Kidney (tissue), 14 donors: ENCODE measurements around the gene DPH6. TPM values are rescaled to one million over a fixed set of nuclear protein-coding genes. Genes with fewer than 3 reads are reported as not detected.
A peak's percentile ranks its signal among the peaks of the same experiment; 100 is the strongest.

Experiments used
- DNase-seq, 5 donors: peaks; one replicate each; pipeline ENCODE4 v3.0.0-alpha.2; 2013 to 2020
- FAIRE-seq: peaks from 2 replicates; lab custom pipeline; 2012; peaks lifted over from hg19 to GRCh38; lab: Jason Lieb, UNC
- H3K27ac ChIP-seq, 2 donors: one replicate each; pipeline ENCODE4 v1.7.0; 2013; ENCODE audit warnings: low read depth in 2 of 2, low read length in 2 of 2, inconsistent platforms in 1 of 2
- H3K27me3 ChIP-seq: one replicate; pipeline ENCODE4 v1.7.1; 2013; ENCODE audit warnings: low read length, inconsistent platforms; ENCODE audit not compliant: control insufficient read depth, insufficient read depth
- H3K36me3 ChIP-seq, 3 donors: one replicate each; pipeline versions ENCODE4 v1.7.0 to v1.7.1; 2013; ENCODE audit warnings: low read length in 3 of 3, control low read depth in 1 of 3, inconsistent platforms in 1 of 3; ENCODE audit not compliant: insufficient read depth in 3 of 3, control insufficient read depth in 2 of 3
- H3K4me1 ChIP-seq, 3 donors: one replicate each; pipeline versions ENCODE4 v1.7.0 to v1.7.1; 2013; ENCODE audit warnings: low read length in 3 of 3, inconsistent platforms in 1 of 3, low read depth in 1 of 3; ENCODE audit not compliant: control insufficient read depth in 2 of 3, insufficient read depth in 2 of 3
- H3K4me3 ChIP-seq, 3 donors: one replicate each; pipeline versions ENCODE4 v1.7.0 to v1.8.1; 2013; ENCODE audit warnings: low read length in 3 of 3, control low read depth in 1 of 3, inconsistent platforms in 1 of 3
- H3K9ac ChIP-seq, 3 donors: one replicate each; pipeline versions ENCODE4 v1.7.0 to v1.7.1; 2013; ENCODE audit warnings: low read length in 3 of 3, control low read depth in 1 of 3, inconsistent platforms in 1 of 3
- H3K9me3 ChIP-seq, 3 donors: one replicate each; pipeline versions ENCODE4 v1.7.0 to v1.7.1; 2013; ENCODE audit warnings: low read length in 3 of 3, control low read depth in 1 of 3, inconsistent platforms in 1 of 3; ENCODE audit not compliant: control insufficient read depth in 2 of 3, insufficient read depth in 1 of 3
- intact Hi-C: fragments of 100-400 bp; cut with DNase I; formaldehyde crosslinking; loops from one replicate; pipeline ENCODE4 v1.11.1; 2022
- polyA plus RNA-seq: library from polyadenylated mRNA; stranded (reverse); fragments of 350-450 nt; fragmentation: Illumina TruSeq; extraction: RNeasy Lipid Tissue Mini Kit (QIAGEN cat#74804); gene quantifications from one replicate; pipeline ENCODE4 v1.2.3, GENCODE V29; 2014; ENCODE audit warnings: low read depth, low replicate concordance; ENCODE audit not compliant: insufficient read depth
- total RNA-seq: library from RNA; stranded (reverse); fragmentation: NEBNext Ultra II Directional; extraction: Animal tissue kit (Norgen Biotek cat#: 25700); gene quantifications from one replicate; pipeline ENCODE4 v1.2.1, GENCODE V29; 2021
- TF ChIP-seq, protein P1 (sequence below): IDR thresholded peaks from 3 replicates; pipeline ENCODE4 v1.5.1; 2012; ENCODE audit warnings: mild to moderate bottlenecking, moderate library complexity, borderline replicate concordance; ENCODE audit not compliant: insufficient read depth; ENCODE audit errors: extremely low read depth
- donor health status: control.
- donor health status: control.
- donor health status: control.
- donor health status: control.
- donor health status: control.
- donor health status: DM: yes; HTN: yes; CAD: no.
- donor health status: Normal renal cell carcinoma (clear cell type).

Gene DPH6
- total and polyA plus RNA-seq, 2 donors from 2014 or later = 10.1 to 29.8 TPM

DNA sequence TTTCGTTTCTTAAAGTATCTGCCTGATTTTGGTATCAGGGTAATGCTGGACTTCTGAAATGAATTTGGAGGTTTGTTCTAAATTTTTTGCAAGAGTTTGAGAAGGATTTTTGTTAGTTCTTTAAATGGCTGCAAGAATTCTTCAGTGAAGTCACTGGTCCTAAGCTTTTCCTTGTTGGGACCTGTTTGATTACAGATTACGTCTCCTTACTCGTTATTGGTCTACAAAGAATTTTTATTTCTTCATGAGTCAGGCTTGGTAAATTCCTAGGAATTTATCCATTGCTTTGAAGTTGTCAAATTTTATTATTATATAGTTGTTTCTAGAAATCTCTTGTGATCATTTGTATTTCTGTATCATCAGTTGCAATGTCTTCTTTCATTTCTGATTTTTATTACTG lies 196.0 kb downstream of the DPH6 start:
- H3K9ac ChIP-seq = no peak overlapping the region
- FAIRE-seq = no peak
- no peaks in the 10 kb centered on the region for H3K36me3 ChIP-seq
- H3K9me3 ChIP-seq = no peaks in the 10 kb centered on the region
- no peaks in the 10 kb centered on the region for H3K4me1 ChIP-seq
- H3K27ac ChIP-seq = no peak overlapping the region
- DNase-seq = no peak
- no peaks in the 10 kb centered on the region for H3K27me3 ChIP-seq
- H3K4me3 ChIP-seq = no peak overlapping the region
- intact Hi-C loops = no loop called here
- TF ChIP-seq, protein P1, sequence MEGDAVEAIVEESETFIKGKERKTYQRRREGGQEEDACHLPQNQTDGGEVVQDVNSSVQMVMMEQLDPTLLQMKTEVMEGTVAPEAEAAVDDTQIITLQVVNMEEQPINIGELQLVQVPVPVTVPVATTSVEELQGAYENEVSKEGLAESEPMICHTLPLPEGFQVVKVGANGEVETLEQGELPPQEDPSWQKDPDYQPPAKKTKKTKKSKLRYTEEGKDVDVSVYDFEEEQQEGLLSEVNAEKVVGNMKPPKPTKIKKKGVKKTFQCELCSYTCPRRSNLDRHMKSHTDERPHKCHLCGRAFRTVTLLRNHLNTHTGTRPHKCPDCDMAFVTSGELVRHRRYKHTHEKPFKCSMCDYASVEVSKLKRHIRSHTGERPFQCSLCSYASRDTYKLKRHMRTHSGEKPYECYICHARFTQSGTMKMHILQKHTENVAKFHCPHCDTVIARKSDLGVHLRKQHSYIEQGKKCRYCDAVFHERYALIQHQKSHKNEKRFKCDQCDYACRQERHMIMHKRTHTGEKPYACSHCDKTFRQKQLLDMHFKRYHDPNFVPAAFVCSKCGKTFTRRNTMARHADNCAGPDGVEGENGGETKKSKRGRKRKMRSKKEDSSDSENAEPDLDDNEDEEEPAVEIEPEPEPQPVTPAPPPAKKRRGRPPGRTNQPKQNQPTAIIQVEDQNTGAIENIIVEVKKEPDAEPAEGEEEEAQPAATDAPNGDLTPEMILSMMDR = no peak

DNA sequence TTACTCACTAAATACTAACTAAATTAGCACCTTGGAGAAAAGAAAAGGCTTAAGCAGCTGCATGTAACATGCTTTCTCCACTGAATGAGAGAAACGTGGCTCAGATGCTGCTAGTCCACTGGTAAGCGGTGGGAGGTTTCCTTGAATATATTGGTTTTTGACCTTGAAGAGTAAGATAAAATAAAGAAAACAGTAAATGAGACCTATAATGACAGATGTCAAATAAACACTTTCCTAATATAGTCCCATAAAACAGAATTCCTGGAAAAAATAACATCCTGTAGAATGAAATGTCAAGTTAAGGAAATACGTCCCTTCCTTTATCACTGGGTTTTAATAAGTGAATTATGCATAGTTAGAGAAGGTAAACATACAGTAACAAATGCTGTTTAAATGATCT lies 215.0 kb downstream of the DPH6 start:
- TF ChIP-seq, protein P1 = no peak
- Histone ChIP-seq H3K4me3 (no peak overlapping the region), H3K9ac (no peak overlapping the region), H3K36me3 (no peaks in the 10 kb centered on the region), H3K27me3 (no peaks in the 10 kb centered on the region), H3K27ac (no peak overlapping the region), H3K9me3 (no peaks in the 10 kb centered on the region), H3K4me1 (peaks cover 0 to 3% (median 0%) of the 10 kb centered on the region in 3 donors)
- FAIRE-seq = no peak
- peak in 2 of 5 donors; percentile 51 to 71 for DNase-seq
- intact Hi-C loops = no loop called here

DNA sequence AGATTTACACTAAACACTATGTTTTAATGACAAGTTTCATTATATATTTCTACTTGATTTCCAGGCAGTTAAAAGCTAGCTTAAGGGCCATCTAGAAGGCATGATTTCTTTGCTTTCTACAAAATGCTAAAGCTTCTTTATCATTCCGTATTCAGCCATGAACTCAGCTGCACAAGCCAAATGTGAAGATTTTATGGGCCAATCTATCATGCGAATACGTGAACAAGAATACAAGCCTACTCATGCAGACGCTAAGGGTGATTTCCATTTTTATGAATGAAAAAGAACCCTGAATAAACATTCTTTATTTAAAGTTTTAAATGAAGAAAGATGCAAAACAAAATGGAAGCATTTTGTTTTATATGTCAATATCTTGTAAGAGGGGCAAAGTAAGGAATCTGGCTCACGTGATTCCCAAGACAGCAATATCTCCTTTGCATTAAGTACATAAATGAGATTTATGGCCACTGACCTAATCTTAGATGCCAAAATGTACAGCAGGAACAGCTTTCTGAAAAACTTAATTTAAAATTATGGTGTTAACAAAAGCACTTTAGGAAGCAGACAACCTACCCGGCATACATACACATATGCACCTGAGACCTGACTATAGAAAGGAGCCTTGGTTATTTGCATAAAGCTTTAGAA lies 215.8 kb downstream of the DPH6 start:
- H3K9me3 ChIP-seq = no peaks in the 10 kb centered on the region
- intact Hi-C loops = no loop called here
- no peak overlapping the region for H3K27ac ChIP-seq
- H3K36me3 ChIP-seq = no peaks in the 10 kb centered on the region
- H3K4me1 ChIP-seq = peaks cover 0 to 3% (median 0%) of the 10 kb centered on the region in 3 donors
- no peak overlapping the region for H3K9ac ChIP-seq
- no peak overlapping the region for H3K4me3 ChIP-seq
- TF ChIP-seq, protein P1 = no peak
- FAIRE-seq = no peak
- DNase-seq = peak in 2 of 5 donors; percentile 52 to 86
- no peaks in the 10 kb centered on the region for H3K27me3 ChIP-seq
